Peyer's patch (tissue), 4 donors: ENCODE results near the gene GABRR3.

ENCODE experiments used
- POLR2A ChIP-seq, 2 donors: fragments of 450-650 bp; IDR thresholded peaks; one replicate each; pipeline ENCODE4 v1.5.1; 2017; ENCODE audit warnings: antibody characterized with exemption in 2 of 2, mild to moderate bottlenecking in 2 of 2, moderate library complexity in 2 of 2
- TF ChIP-seq, protein P1 (sequence below), 6 experiments: fragments of 450-650 bp in 4 of 6; fragments of 200-600 bp in 2 of 6; sonication (generic) in 1 of 6; IDR thresholded peaks; one replicate each; pipeline ENCODE4 v1.5.1; 2017 to 2019; ENCODE audit warnings: antibody characterized with exemption in 6 of 6, mild to moderate bottlenecking in 3 of 6, moderate library complexity in 1 of 6

DNA sequence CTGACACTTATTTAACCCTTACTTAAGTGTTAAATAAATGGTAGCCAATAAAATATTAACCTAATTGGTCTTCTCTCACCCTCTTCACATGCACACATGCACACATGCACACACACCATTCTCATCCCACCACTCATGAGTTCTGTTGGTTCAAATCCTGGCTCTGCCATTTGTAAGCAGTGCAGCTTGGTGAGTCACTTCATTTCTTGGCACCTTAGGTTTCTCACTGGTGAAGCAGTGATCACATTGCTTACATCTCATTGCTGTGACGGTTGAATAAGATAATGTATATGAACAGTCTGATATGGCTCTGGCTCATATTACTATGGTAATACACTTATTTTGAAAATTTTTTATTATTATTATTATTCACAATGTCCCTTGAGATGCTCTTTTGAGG lies 96.7 kb downstream of the GABRR3 start:
- TF ChIP-seq, protein P1, sequence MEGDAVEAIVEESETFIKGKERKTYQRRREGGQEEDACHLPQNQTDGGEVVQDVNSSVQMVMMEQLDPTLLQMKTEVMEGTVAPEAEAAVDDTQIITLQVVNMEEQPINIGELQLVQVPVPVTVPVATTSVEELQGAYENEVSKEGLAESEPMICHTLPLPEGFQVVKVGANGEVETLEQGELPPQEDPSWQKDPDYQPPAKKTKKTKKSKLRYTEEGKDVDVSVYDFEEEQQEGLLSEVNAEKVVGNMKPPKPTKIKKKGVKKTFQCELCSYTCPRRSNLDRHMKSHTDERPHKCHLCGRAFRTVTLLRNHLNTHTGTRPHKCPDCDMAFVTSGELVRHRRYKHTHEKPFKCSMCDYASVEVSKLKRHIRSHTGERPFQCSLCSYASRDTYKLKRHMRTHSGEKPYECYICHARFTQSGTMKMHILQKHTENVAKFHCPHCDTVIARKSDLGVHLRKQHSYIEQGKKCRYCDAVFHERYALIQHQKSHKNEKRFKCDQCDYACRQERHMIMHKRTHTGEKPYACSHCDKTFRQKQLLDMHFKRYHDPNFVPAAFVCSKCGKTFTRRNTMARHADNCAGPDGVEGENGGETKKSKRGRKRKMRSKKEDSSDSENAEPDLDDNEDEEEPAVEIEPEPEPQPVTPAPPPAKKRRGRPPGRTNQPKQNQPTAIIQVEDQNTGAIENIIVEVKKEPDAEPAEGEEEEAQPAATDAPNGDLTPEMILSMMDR (IDR thresholded peaks at IDR 0.05) = no peak
- TF ChIP-seq POLR2A (IDR thresholded peaks at IDR 0.05) = no peak
